ENCODE measurements around the gene SERPINI1. TPM values are rescaled to one million over a fixed set of nuclear protein-coding genes. Genes with fewer than 3 reads are reported as not detected.
A peak's percentile ranks its signal among the peaks of the same experiment; 100 is the strongest.

SERPINI1 gene
- total RNA-seq, 1 experiment from 2014 or later: 6.0 TPM

GRCh38 chr3:167711439-167711838 is 24.1 kb upstream of the SERPINI1 start:
- H2BK120ac ChIP-seq (ENCODE audit: low read depth, low read length, poor library complexity, severe bottlenecking): no peak overlapping the region
- H3K27me3 ChIP-seq (ENCODE audit: insufficient read depth, low read length): no peaks in the 10 kb centered on the region
- no peaks in the 10 kb centered on the region for H4K20me1 ChIP-seq (ENCODE audit: control insufficient read depth, insufficient read depth, insufficient read length)
- Mint-ChIP-seq H3K9me3 (peaks cover 0 to 4% of the 10 kb centered on the region in 2 experiments; a peak in 1 of 5 replicates), H3K4me1 (peaks cover 5 to 7% of the 10 kb centered on the region in 2 experiments; a peak in 2 of 4 replicates), H3K4me3 (no peak overlapping the region), H3K27me3 (ENCODE audit: low read depth) (no peaks in the 10 kb centered on the region), H3K27ac (peak overlapping the region in 1 of 3 experiments; percentile 3; a peak in 3 of 7 replicates), H3K36me3 (ENCODE audit: insufficient read depth in 1 of 3, low read depth in 3 of 3) (peaks cover 46 to 61% (median 47%) of the 10 kb centered on the region in 3 experiments)
- no peak overlapping the region for H3T11ph ChIP-seq (ENCODE audit: low read length)
- no peak for DNase-seq
- H2AFZ ChIP-seq (ENCODE audit: low read length): no peak overlapping the region
- no peaks in the 10 kb centered on the region for H3K23me2 ChIP-seq (ENCODE audit: insufficient read length, low read depth, low read length, poor library complexity, severe bottlenecking)
- H2BK15ac ChIP-seq (ENCODE audit: low read depth, low read length): no peak overlapping the region
- peaks cover 10% of the 10 kb centered on the region; the same call in 1 of the 2 replicates for H3K79me2 ChIP-seq (ENCODE audit: insufficient read depth, low read length)
- no peak overlapping the region for H3K4ac ChIP-seq (ENCODE audit: low read depth, low read length)
- no peaks in the 10 kb centered on the region for H3K4me1 ChIP-seq (ENCODE audit: insufficient read depth, low read length)
- H3K23ac ChIP-seq (ENCODE audit: insufficient read length, low read depth, low read length): no peak overlapping the region
- no peak overlapping the region for H4K8ac ChIP-seq (replicated peaks; ENCODE audit: insufficient read length, low read depth, low read length)
- no peak overlapping the region for H3K9ac ChIP-seq (ENCODE audit: extremely low read depth, insufficient read length, low read length)
- H3K27ac ChIP-seq (ENCODE audit: insufficient read length, low read depth, low read length): no peak overlapping the region
- no CpG with 5 or more reads among the region's 1 CpG for WGBS (ENCODE audit: extremely low coverage, insufficient read length, low lambda C conversion rate)
- no peak overlapping the region for H2BK20ac ChIP-seq (ENCODE audit: low read depth, low read length, poor library complexity, severe bottlenecking)
- TF ChIP-seq, protein P1, sequence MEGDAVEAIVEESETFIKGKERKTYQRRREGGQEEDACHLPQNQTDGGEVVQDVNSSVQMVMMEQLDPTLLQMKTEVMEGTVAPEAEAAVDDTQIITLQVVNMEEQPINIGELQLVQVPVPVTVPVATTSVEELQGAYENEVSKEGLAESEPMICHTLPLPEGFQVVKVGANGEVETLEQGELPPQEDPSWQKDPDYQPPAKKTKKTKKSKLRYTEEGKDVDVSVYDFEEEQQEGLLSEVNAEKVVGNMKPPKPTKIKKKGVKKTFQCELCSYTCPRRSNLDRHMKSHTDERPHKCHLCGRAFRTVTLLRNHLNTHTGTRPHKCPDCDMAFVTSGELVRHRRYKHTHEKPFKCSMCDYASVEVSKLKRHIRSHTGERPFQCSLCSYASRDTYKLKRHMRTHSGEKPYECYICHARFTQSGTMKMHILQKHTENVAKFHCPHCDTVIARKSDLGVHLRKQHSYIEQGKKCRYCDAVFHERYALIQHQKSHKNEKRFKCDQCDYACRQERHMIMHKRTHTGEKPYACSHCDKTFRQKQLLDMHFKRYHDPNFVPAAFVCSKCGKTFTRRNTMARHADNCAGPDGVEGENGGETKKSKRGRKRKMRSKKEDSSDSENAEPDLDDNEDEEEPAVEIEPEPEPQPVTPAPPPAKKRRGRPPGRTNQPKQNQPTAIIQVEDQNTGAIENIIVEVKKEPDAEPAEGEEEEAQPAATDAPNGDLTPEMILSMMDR (conservative IDR thresholded peaks at IDR 0.05): no peak
- H3K4me2 ChIP-seq (ENCODE audit: insufficient read depth, insufficient read length, low read length): no peak overlapping the region
- H2BK5ac ChIP-seq (ENCODE audit: insufficient read length, low read length): no peak overlapping the region
- H3K79me1 ChIP-seq (ENCODE audit: insufficient read depth, low read depth, low read length, poor library complexity, severe bottlenecking): peaks cover 4% of the 10 kb centered on the region
- no peak overlapping the region for H4K5ac ChIP-seq (ENCODE audit: insufficient read length, low read depth, low read length)
- no peak overlapping the region for H4K91ac ChIP-seq (ENCODE audit: insufficient read length, low read depth, low read length)
- no peak overlapping the region for H3K18ac ChIP-seq (ENCODE audit: insufficient read length, low read depth, low read length)
- no peak overlapping the region for H2BK12ac ChIP-seq (ENCODE audit: insufficient read length, low read depth, low read length)
- no peaks in the 10 kb centered on the region for H3K9me3 ChIP-seq (ENCODE audit: control insufficient read depth, low read depth, low read length)
- no peak overlapping the region for H3K14ac ChIP-seq (ENCODE audit: insufficient read depth, low read length)
- no peak overlapping the region for H2AK5ac ChIP-seq (ENCODE audit: insufficient read length, low read length)
- H3K56ac ChIP-seq (ENCODE audit: insufficient read length, low read depth, low read length): no peak overlapping the region

Measured in H9 (cell line).